OCI-LY7 (cell line): ENCODE data around the gene C1QL2.

Source experiments
- EZH2phosphoT487 ChIP-seq: fragments of 200-600 bp; sonication (generic); IDR thresholded peaks from 2 replicates; pipeline ENCODE4 v1.6.1; 2018; ENCODE audit warnings: low read depth, borderline replicate concordance, mild to moderate bottlenecking, mixed run types, antibody characterized with exemption, low read length, moderate library complexity, mixed read lengths
- TF ChIP-seq, protein P1 (sequence below): fragments of 200-600 bp; sonication (generic); conservative IDR thresholded peaks from 2 replicates; pipeline ENCODE4 v1.5.1; 2014; ENCODE audit warnings: mild to moderate bottlenecking, antibody characterized with exemption, low read length, moderate library complexity, mixed read lengths

DNA sequence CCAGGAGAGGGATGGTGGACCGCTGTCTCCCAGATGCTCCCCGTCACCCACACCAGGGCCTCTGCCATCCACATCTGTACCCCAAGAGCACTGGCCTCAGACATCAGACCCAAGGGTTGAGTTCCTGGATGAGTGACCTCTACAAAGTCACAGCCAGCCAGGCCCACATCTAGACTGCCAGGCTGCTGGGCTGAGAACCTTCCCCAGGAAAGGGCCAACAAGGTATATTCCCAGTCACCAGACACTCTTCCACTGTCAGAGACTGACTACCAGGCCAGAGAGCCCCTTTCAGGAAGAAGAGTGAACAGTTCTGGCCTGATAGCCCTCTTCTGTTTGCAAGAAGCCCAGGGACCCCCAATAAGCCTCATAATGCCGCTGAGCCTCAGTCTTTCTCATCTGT, 44.3 kb downstream of the C1QL2 start:
- TF ChIP-seq, protein P1, sequence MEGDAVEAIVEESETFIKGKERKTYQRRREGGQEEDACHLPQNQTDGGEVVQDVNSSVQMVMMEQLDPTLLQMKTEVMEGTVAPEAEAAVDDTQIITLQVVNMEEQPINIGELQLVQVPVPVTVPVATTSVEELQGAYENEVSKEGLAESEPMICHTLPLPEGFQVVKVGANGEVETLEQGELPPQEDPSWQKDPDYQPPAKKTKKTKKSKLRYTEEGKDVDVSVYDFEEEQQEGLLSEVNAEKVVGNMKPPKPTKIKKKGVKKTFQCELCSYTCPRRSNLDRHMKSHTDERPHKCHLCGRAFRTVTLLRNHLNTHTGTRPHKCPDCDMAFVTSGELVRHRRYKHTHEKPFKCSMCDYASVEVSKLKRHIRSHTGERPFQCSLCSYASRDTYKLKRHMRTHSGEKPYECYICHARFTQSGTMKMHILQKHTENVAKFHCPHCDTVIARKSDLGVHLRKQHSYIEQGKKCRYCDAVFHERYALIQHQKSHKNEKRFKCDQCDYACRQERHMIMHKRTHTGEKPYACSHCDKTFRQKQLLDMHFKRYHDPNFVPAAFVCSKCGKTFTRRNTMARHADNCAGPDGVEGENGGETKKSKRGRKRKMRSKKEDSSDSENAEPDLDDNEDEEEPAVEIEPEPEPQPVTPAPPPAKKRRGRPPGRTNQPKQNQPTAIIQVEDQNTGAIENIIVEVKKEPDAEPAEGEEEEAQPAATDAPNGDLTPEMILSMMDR, result no peak
- TF ChIP-seq EZH2phosphoT487, result no peak
